NCI-H82 (cell line): ENCODE data around the gene ZCCHC2.
A peak's percentile ranks its signal among the peaks of the same experiment; 100 is the strongest.

Experiments
- DNase-seq: peaks from one replicate; lab custom pipeline; 2025; lab: John Stamatoyannopoulos, UW

The ZCCHC2 gene

DNA sequence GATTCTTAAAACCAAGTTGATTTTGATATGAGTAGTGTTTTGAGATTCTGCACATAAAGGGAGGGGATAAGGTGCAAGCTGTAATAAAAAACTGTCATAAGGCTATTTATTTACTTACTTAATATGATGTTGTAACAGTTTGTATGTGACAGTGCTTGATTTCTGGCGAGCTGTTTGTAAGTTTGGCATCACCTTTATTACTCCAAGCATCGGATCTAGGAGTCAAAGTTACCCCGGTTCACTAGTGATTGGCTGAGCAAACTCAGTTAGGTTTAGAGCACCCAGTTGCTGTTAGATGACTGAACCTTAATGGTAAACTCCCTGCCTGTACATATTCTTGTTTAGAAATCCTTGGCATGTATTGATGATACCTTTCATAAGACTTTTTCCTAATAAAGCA is 16.1 kb downstream of the ZCCHC2 start:
- DNase-seq, result no peak

GRCh38 chr18:62539284-62540165 is 16.7 kb downstream of the ZCCHC2 start:
- DNase-seq, result no peak

DNA sequence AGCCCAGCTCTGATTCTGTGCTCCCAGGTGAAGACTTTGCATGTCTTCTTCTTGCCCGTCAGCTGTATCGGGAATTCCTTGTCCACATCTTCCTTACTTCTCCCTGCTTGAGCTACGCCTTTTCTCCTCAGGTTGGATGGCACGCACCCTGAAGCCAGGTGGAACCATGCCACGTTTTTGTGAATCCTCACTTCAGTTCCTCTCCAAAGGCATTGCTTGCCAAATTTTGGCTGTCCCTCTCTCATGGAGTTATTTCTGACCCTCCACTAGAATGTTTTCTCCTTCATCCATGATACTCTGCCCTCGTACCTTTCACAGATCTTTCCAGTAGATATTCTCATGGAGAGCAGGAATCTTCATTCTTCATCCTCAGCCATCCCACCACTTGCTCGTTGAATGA is 20.2 kb downstream of the ZCCHC2 start:
- DNase-seq, result no peak

- DNase-seq, result no peak
Measured at GRCh38 chr18:62545098-62545497, 22.3 kb downstream of the ZCCHC2 start.

DNA sequence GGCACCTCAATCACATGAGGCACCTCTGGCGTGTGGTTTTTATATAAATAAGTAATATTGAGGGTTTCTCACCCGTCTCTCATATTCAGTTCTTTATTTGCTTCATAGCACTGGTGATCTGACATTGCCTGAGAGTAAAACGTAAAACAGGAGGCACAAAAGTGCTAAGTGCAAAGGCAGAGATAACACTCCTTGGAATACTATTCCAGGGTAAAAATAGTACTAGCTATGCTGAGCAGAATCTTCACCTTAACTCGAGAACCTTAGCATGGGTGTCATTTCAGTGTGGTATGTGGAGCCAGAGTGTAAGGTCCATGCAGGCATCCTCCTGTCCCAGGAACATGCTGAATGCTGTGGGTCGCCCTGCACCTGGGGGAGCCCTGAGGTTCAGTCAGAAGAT is 26.9 kb downstream of the ZCCHC2 start:
- no peak for DNase-seq

GRCh38 chr18:62550746-62551145 is 27.9 kb downstream of the ZCCHC2 start:
- DNase-seq, result no peak

DNA sequence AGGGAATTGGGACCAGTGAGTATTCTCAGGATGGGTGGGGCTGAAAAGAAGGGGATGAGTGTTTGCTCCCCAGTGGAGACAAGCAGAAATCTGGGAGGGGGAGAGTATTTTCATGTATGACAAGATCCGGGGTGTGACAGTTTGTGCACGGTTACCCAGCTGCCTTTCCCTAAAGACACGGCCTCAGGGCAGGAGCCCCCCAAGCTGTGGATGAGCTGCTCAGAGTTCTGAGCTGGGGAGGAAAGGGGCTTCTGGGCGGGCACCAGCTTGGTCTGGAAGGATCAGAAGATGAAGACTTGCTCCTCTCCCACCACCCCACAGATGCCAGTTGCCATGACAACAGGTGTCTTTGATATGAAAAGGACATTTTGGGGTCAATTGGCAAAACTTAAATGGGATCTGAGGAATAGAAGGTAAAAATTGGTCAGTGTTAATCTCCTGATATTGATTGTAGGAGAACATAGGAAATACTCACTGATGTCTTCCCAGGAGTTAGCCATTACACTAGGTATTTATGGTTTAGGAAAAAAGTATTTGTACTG is 29.2 kb downstream of the ZCCHC2 start:
- DNase-seq, result no peak

DNA sequence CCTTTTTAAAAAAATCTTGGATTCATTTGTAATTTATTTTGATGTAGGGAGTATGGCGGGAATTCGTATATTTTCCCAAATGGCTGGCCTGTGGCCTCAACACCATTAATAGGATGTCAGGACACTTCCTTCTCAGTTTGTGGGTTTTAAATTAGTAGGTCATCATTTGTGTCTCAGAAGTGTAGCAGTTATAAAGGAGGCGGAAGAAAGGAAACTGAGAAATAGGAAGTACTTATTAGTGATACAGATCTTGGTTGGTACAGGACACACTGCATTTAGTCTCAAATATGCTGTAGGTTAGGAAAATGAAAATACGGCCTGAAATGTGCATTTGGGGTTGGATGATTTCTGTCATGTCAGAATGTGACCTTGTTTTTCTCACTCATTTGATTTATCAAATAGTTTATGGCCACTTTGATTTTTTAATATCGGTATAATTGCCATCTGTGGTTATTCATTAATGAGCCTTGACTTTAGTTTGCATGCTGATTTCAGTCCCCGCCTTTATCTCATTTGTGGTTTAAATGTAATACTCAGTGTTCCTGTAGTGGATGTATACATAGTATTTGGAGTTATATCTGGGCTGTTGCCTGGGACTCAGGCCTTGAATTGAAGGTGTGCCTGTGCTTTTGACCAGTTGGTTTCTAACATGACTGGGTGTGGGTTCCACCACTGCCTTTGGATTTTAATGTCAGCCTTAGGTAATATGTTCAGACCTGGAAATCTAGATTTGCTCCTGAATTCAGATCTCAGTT is 31.4 kb downstream of the ZCCHC2 start:
- DNase-seq, result no peak

GRCh38 chr18:62555135-62555534 is 32.3 kb downstream of the ZCCHC2 start:
- DNase-seq, result no peak

DNA sequence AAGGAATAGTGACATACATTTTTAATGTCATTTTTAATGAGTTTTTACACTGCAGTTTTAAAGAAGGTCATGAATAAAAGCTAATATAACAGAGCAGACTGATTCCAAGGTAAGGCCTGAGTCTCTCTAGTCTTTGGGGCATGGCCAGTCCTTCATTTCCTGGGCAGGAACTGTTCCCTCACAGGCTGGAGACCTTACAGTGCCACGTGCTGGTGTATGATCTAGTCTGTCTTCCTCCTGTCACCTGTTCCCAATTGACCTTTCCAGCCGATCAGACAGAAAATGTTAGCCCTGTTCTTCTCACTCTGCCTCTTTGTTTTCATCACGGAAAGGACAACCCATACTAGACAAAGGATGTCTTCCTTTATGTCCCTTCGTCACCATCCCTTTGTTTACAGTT is 33.6 kb downstream of the ZCCHC2 start:
- no peak for DNase-seq

DNA sequence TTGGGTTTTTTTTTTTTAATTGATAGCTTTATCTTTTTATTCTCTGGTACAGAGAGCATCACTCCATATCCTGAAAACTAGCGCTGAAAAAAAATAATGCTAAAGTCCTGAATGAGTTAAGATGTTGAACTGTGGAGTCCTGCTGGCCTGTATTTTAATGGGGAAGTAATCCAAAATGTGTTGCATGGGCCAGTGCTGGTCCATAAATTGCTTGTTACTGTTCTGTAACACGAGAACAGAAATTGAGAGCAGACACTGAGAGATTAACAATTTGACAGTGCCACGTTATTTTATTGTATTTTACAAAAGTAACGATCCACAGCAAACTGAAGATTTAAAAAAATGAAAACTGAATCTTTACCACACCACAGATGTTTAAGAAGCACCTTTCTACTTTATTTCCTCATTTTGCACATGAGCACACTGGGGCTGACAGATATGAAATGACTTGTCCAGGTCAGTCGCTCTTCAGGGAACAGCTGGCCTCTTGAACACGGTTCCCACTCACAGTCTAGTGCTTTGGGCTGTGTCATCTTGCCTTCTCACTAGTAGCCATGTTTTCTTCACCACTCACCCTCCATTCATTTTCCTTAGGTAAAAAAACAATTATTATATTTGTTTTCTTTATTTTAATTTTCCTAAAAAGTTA is 35.3 kb downstream of the ZCCHC2 start:
- DNase-seq, result no peak

GRCh38 chr18:62564044-62564443 is 41.2 kb downstream of the ZCCHC2 start:
- no peak for DNase-seq

GRCh38 chr18:62566199-62566598 is 43.4 kb downstream of the ZCCHC2 start:
- peak; percentile 20 for DNase-seq

DNA sequence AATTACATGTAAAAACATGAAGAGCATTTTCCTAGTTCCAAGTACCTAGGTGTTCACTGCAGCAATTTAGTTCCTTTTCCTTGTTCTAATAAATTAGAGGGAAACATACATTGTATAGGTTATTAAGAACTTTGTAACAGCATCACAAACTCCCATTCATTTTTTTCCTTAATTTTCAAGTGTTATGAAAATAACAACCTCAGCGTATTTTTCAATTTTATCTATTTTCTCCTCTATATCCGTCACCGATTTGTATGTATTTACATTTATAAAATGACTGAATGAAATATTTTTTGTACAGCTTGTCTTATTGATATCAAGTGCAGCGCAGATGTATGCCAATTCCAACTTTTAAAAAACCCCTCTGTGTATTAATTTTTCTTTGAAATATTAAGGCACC is 44.0 kb downstream of the ZCCHC2 start:
- no peak for DNase-seq

GRCh38 chr18:62569081-62569655 is 46.3 kb downstream of the ZCCHC2 start:
- DNase-seq, result no peak

DNA sequence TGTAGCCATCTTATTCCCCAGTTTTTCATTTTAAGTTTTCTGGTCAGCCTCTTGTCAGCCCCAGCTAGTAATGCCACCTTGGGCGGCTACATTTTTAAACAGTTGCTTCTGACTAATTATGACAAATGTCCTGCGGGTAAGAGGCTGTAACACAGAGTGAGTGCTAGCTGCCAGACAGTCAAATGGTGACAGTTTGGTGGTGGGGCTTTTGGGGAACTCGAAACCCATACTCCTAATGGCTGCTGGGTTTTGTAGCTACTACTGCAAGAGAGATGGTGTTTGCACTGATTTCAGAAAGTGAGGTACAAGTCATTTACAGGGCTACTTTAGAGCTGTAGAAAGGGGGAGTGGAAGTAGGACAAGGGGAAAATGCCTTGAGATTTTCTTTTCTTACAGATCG is 48.2 kb downstream of the ZCCHC2 start:
- DNase-seq, result no peak

DNA sequence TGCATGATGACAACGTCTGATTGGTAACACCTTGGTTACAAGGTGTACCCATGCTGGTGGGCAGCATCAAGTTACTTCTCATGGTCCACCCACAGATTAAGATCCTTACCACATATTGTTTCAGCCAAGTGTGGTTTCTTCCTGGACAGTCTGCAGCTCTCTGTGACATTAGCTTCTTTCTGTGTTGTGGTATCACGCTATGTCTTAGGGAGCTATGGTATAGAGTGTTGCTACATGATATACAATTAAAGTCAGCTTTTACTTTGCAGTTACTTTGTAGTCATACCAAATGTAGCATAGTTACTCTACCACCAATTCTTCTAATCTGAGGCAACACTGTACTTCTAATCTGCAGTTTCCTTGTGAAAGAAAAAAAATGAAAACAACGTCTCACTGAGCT is 48.8 kb downstream of the ZCCHC2 start:
- DNase-seq, result no peak

DNA sequence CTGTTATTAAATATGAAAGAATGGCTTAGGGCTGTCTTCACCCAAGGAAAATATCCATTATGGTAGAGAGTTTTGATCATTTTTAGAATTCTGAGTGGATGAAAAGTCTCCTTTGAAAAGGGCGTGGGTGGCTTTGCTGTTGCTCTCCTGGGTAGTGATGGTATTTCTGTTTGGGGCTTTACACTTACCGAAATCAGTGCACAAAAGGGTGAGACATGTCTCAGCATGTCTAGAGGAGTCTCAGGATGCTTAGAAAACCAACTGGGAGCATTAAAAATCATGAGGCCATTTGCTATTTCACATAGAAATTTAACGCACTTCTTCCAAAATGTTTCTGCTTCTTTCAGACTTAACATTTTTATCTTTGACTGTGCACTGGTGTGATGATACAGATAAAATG is 49.6 kb downstream of the ZCCHC2 start:
- DNase-seq, result no peak

DNA sequence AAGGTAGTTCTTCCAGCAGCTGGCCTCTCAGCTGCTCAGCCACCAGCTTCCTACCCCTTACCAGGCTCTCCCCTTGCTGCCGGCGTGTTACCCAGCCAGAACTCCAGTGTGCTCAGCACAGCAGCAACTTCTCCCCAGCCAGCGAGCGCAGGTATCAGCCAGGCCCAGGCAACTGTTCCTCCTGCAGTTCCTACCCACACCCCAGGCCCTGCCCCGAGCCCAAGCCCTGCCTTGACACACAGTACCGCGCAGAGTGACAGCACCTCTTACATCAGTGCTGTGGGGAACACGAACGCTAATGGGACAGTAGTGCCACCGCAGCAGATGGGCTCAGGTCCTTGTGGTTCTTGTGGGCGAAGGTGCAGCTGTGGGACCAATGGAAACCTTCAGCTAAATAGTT is 52.0 kb downstream of the ZCCHC2 start:
- no peak for DNase-seq

DNA sequence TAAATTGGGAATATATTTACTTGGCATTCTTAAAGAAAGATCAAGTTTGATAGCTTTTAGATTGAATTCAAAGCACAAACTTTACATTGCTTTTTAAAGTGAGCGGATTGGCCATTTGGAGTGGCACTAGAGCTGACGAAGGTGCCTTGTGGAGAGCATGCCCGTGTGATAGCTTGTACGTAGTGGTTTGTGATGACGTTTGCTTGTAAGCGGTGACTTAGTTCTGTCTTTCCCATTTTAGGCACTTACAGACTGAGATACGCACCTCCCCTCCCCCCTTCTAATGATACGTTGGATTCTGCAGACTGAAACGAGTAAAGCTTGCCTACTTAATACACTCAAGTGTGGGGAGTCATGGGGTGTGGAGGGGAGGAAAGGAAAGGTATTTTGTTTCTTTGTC is 53.4 kb downstream of the ZCCHC2 start:
- DNase-seq, result no peak

DNA sequence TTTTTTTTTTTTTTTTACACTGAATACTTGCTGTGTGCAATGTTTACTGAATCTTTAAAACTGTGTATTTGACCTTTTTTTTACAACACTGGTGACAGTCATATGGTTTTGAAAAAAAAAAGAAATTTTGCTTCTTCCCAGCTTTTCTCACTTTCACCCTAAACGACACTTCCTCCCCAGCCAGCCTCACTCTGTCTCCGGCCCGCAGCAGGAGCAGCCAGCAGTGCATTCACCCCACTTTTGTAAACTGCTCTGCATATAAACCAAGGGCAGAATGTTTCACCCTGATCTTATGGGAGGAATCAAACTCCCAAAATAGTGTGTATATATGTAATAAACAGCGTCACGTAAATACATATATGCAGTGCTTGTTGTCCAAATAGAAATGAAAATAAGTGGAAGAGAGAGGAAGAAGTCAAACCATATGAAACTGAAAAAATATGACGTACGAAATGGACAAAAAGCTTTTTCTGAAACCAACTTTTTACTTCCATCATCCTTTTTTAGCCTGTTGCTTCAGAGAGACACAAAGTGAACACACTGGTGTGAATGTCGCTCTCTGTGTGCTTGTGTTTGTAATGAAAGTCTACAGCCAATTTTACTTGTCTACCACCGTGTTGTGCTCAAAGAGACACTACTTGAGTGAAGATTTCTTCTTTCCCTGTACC is 54.2 kb downstream of the ZCCHC2 start:
- DNase-seq, result no peak

DNA sequence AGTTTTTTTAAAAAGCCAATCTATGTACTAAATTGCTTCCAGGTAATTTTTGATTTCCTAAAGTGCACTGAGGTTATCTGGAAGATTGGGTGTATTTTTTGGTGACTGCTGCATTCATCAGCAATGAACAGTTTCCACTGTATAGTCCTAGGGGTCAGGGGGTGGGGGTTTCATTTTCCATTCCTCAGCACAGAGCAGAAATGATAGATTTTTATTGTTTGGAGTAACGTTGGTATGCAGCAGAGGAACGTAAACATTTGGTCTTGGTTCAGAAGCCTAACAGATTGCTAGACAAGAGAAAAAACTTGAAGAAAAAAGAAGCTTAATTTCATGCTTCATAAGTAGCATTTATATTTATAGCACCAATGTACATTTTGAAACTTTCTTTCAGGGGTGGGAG is 54.9 kb downstream of the ZCCHC2 start:
- no peak for DNase-seq
